Smooth muscle cell (in vitro differentiated cells): ENCODE data around the gene NEU2. TPM values are rescaled to one million over a fixed set of nuclear protein-coding genes. Genes with fewer than 3 reads are reported as not detected.

Experiments
- DNase-seq: peaks from one replicate; lab custom pipeline; 2025; ENCODE audit not compliant: unreplicated experiment; lab: John Stamatoyannopoulos, UW
- H2AFZ ChIP-seq: fragments of 200-600 bp; sonication (generic); 2 replicates; pipeline ENCODE4 v1.6.0; 2016; ENCODE audit warnings: antibody characterized with exemption, low read depth, mild to moderate bottlenecking
- H3F3A ChIP-seq: fragments of 200-600 bp; sonication (generic); 2 replicates; pipeline ENCODE4 v1.6.0; 2017; ENCODE audit warnings: antibody characterized with exemption, low read depth
- H3K27ac ChIP-seq: fragments of 200-600 bp; sonication (generic); 2 replicates; pipeline ENCODE4 v1.5.1; 2016; ENCODE audit warnings: low read depth, mild to moderate bottlenecking
- H3K27me3 ChIP-seq: fragments of 200-600 bp; sonication (generic); 2 replicates; pipeline ENCODE4 v1.6.1; 2016; ENCODE audit warnings: low read depth, mild to moderate bottlenecking
- H3K36me3 ChIP-seq: fragments of 200-600 bp; sonication (generic); 2 replicates; pipeline ENCODE4 v1.5.1; 2016; ENCODE audit warnings: low read depth
- H3K4me1 ChIP-seq: fragments of 200-600 bp; sonication (generic); 2 replicates; pipeline ENCODE4 v1.5.1; 2016; ENCODE audit warnings: low read depth
- H3K4me2 ChIP-seq: fragments of 200-600 bp; sonication (generic); 2 replicates; pipeline ENCODE4 v1.6.0; 2016; ENCODE audit warnings: mild to moderate bottlenecking
- H3K4me3 ChIP-seq: fragments of 200-600 bp; sonication (generic); 2 replicates; pipeline ENCODE4 v1.5.1; 2016; ENCODE audit warnings: mild to moderate bottlenecking
- H3K79me2 ChIP-seq: fragments of 200-600 bp; sonication (generic); 2 replicates; pipeline ENCODE4 v1.6.0; 2016; ENCODE audit warnings: low read depth, mild to moderate bottlenecking
- H3K9ac ChIP-seq: fragments of 200-600 bp; sonication (generic); 2 replicates; pipeline ENCODE4 v1.6.0; 2016; ENCODE audit warnings: low read depth
- H3K9me3 ChIP-seq: fragments of 200-600 bp; sonication (generic); replicated peaks from 2 replicates; pipeline ENCODE4 v1.5.1; 2016; ENCODE audit warnings: low read depth
- H4K20me1 ChIP-seq: fragments of 200-600 bp; sonication (generic); 2 replicates; pipeline ENCODE4 v1.6.0; 2016; ENCODE audit warnings: low read depth
- CTCF ChIP-seq: fragments of 200-600 bp; sonication (generic); IDR thresholded peaks from 2 replicates; pipeline ENCODE4 v1.5.1; 2017; ENCODE audit warnings: borderline replicate concordance, mild to moderate bottlenecking, antibody characterized with exemption; ENCODE audit not compliant: insufficient read depth, poor library complexity, severe bottlenecking
- WGBS: methylation state at CpG from one replicate; pipeline ENCODE4 v1.1.7; 2016; ENCODE audit warnings: low lambda C conversion rate; 5-methylcytosine and 5-hydroxymethylcytosine counted together
- polyA plus RNA-seq: library from polyadenylated mRNA; unstranded; fragments of >200 nt; fragmentation: Nextera tagmentation; extraction: Ambion mirVana; gene quantifications from 2 replicates; pipeline ENCODE4 v1.2.1, GENCODE V29; 2016
- total RNA-seq: library from RNA; depleted of rRNA; stranded (reverse); fragments of >200 nt; gene quantifications from 2 replicates; pipeline ENCODE4 v1.2.3, GENCODE V29; 2014

The NEU2 gene
- total and polyA plus RNA-seq, 2 experiments from 2014 or later: 0.94 TPM; not detected in 1

- no peaks in the 10 kb centered on the region for H3K79me2 ChIP-seq
- no peaks in the 10 kb centered on the region for H3F3A ChIP-seq
- no peaks in the 10 kb centered on the region for H3K9me3 ChIP-seq
- no peak overlapping the region for H3K4me3 ChIP-seq
- H2AFZ ChIP-seq: no peak overlapping the region
- WGBS: 85% methylated on average over 6 of the region's 6 CpGs
- no peaks in the 10 kb centered on the region for H3K36me3 ChIP-seq
- no peak for TF ChIP-seq CTCF
- H3K27me3 ChIP-seq: no peaks in the 10 kb centered on the region
- no peak for DNase-seq
- H3K9ac ChIP-seq: no peak overlapping the region
- no peaks in the 10 kb centered on the region for H3K4me1 ChIP-seq
- H3K4me2 ChIP-seq: no peak overlapping the region
- H3K27ac ChIP-seq: no peak overlapping the region
- H4K20me1 ChIP-seq: no peaks in the 10 kb centered on the region
Measured at GRCh38 chr2:233005096-233005495, 27.4 kb upstream of the NEU2 start.

- 96% methylated on average over 6 of the region's 6 CpGs for WGBS
- no peak for TF ChIP-seq CTCF
- Histone ChIP-seq H4K20me1 (no peaks in the 10 kb centered on the region), H3K4me2 (no peak overlapping the region), H3K9me3 (no peaks in the 10 kb centered on the region), H3K9ac (no peak overlapping the region), H3K27ac (no peak overlapping the region), H3K27me3 (no peaks in the 10 kb centered on the region), H3K4me1 (no peaks in the 10 kb centered on the region), H3K79me2 (no peaks in the 10 kb centered on the region), H2AFZ (no peak overlapping the region), H3K36me3 (no peaks in the 10 kb centered on the region), H3F3A (no peaks in the 10 kb centered on the region), H3K4me3 (no peak overlapping the region)
- DNase-seq: no peak
Measured at GRCh38 chr2:233006648-233007047, 25.8 kb upstream of the NEU2 start.

- 79% methylated on average over 7 of the region's 7 CpGs for WGBS
- H3K9me3 ChIP-seq: no peaks in the 10 kb centered on the region
- H3K9ac ChIP-seq: no peak overlapping the region
- H3K27me3 ChIP-seq: no peaks in the 10 kb centered on the region
- DNase-seq: no peak
- TF ChIP-seq CTCF: no peak
- no peak overlapping the region for H3K4me2 ChIP-seq
- no peak overlapping the region for H2AFZ ChIP-seq
- H3K36me3 ChIP-seq: no peaks in the 10 kb centered on the region
- no peaks in the 10 kb centered on the region for H4K20me1 ChIP-seq
- no peak overlapping the region for H3K4me3 ChIP-seq
- no peaks in the 10 kb centered on the region for H3K4me1 ChIP-seq
- no peaks in the 10 kb centered on the region for H3F3A ChIP-seq
- H3K27ac ChIP-seq: no peak overlapping the region
- no peaks in the 10 kb centered on the region for H3K79me2 ChIP-seq
Measured at GRCh38 chr2:233007270-233007669, 25.2 kb upstream of the NEU2 start.

GRCh38 chr2:233007739-233008138, 24.7 kb upstream of the NEU2 start:
- WGBS: 78% methylated on average over 3 of the region's 3 CpGs

More at GRCh38 chr2:233007739-233008138, 24.7 kb upstream of the NEU2 start:
- H3K4me3 ChIP-seq: no peak overlapping the region
- no peak overlapping the region for H3K27ac ChIP-seq
- TF ChIP-seq CTCF: no peak
- no peak overlapping the region for H3K9ac ChIP-seq
- no peak overlapping the region for H2AFZ ChIP-seq
- no peaks in the 10 kb centered on the region for H3K36me3 ChIP-seq
- no peaks in the 10 kb centered on the region for H3K79me2 ChIP-seq
- H4K20me1 ChIP-seq: no peaks in the 10 kb centered on the region
- no peak for DNase-seq
- no peaks in the 10 kb centered on the region for H3F3A ChIP-seq
- no peaks in the 10 kb centered on the region for H3K9me3 ChIP-seq
- H3K27me3 ChIP-seq: no peaks in the 10 kb centered on the region
- H3K4me1 ChIP-seq: no peaks in the 10 kb centered on the region
- no peak overlapping the region for H3K4me2 ChIP-seq
